LoVo (cell line): ENCODE results near the gene RHOH.
"Not testable (repeated sequence)": the region's sequence is repeated elsewhere in the genome, so short reads cannot be mapped to it uniquely, and the experiment has no call there.

Experiments
- DNase-seq: peaks from one replicate; pipeline ENCODE4 v3.0.0-alpha.2; 2016; ENCODE audit warnings: low spot score

The RHOH gene, protein sequence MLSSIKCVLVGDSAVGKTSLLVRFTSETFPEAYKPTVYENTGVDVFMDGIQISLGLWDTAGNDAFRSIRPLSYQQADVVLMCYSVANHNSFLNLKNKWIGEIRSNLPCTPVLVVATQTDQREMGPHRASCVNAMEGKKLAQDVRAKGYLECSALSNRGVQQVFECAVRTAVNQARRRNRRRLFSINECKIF

DNA sequence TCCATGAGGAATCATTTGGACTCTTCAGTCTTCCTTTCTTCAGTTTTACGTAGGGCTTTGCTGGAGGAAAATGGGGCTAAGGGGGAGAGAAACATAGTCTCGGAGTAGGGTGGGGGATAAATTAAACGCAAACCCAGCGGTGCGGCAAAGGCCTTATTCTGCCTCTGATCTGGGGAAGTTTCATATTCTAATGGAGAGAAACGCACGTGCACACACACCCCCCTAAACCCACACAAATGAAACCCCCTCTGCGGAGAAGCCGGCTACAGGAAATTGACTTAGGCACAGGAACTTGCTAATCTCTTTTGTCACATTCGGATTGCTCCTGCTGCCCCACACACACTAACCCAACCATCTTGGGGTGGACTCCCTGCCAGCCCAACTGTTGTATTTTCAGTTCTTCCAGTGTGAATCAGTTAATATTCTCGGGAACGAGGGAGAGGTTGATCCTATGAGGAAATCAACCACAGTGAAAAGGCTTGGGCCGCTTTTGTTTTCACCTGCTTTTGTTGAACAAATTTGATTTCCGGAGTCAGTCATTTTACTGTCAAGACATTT, at the start of gene RHOH:
Gene RHOH, plus strand, starts transcription at position 308 of the 558 bp plus-strand sequence. CDS start 46,356 bp downstream, outside the sequence.
- no peak for DNase-seq

GRCh38 chr4:40147490-40147889, 49.3 kb upstream of the RHOH start:
- DNase-seq: not testable (repeated sequence)

DNA sequence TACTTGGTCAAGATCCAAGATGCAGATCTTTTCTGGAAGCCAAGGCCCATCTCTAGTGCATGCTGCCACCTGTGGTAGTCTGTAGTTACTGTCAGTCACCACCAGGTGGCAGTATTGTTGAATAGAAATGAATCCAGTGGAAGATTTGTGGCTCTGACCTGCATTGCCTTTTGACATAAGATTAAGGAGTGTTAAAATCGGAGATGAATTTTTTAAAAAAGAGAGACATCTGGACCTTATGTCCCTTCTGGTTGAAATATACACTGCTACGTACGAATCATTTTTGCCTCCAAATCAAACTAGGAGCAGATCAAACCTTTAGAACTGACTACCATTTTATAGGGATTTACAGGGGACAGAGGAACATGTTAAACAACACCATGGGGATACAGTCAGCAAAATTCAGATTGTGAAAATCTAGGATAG, 46.9 kb upstream of the RHOH start:
- DNase-seq: peak; percentile 73

DNA sequence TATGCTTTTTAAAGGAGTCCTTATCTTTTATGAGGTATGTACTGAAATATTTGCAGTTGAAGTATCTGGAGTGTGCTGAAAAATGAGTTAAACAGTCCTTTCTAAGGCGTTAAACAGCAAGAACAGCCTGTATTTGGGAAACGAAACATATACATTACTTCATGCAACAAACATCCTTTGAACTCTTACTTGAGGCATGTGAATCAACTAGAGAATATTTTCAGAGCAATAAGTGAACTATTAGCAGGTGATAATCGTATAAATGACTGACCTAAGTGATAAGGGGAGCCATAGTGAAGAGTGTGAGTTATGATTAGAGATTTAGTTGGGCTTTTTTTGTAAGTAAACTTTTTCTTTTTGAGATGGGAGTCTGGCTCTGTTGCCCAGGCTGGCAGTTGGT, 45.9 kb upstream of the RHOH start:
- no peak for DNase-seq

DNA sequence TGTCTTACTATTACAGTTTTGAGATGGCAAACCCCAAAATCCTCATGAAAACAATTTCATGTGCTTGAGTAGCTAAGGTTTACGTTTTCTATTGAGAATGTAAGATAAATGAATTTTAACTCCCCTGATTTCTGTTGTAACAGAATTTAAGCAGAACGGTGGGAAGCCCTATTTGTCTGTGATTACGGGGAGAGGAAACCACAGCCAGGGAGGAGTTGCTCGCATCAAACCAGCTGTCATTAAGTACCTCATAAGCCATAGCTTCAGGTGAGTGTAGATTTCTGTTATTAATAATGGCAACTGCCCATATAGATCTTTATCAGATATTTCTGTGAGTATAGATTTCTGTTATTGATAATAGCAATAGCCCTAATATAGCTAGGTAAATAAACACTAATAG, 44.2 kb upstream of the RHOH start:
- DNase-seq: no peak

- no peak for DNase-seq
These were observed 39.4 kb upstream of the RHOH start for GRCh38 chr4:40157436-40157835.

- DNase-seq: no peak
These were observed 36.6 kb upstream of the RHOH start for GRCh38 chr4:40160258-40160657.

DNA sequence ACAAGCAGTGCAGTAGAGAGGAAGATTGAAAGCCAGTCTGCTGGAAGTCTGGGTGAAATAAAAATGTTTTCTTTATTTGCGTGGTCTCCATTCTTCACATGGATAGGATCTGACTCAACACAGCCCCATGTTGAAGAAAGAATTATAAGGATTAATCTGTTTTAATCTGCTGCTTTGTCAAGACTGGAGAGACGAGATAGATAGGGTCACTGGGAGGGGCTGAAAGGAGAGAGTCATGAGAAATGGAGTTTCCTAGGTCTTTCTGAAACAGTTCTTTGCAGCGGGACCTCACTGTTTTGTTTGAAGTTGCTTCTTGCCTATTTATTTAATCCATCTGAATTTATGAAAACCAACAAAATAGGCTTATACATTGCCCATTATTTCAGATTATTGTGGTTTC, 32.4 kb upstream of the RHOH start:
- DNase-seq: no peak

- no peak for DNase-seq
These were observed 30.9 kb upstream of the RHOH start for GRCh38 chr4:40165916-40166315.

DNA sequence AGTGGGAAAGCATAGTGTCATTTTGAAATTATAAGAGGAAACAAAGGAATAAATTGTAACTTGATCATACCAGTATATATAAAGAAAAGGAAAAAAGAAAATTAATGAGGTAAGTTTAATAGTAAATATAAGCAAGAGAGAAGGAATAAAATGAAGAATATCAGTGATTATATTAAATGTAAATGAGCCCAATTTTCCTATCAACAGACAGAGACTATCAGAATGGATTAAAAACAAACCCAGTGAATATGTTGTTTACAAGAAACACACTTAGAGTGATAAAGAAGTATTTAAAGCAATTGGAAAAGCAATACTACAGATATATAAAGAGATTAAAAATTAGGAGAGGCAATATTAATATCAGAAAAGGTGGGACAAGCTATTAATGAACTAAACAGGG, 28.8 kb upstream of the RHOH start:
- DNase-seq: no peak

- DNase-seq: no peak
These were observed 26.2 kb upstream of the RHOH start for GRCh38 chr4:40170588-40170987.

GRCh38 chr4:40173470-40173875, 23.4 kb upstream of the RHOH start:
- no peak for DNase-seq

DNA sequence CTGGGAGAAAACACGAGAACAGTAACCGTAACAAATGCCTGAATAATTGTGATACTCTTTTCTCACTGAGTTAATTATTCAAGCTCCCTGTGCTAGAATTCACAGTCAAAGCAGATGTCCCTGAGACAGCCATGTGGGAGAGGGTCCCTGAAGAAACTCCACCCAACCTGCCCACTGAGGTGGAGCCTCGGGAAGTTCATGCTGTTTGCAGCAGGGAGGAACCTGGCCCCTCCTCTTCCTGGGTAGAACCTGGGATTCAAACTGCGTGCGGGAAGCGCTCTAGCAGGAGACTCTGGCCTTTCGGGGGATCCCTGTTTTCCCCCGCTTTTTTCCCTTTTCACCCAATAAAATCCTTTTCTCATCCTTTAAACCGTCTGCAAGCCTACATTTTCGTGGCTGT, 20.2 kb upstream of the RHOH start:
- DNase-seq: no peak

GRCh38 chr4:40177591-40177990, 19.2 kb upstream of the RHOH start:
- DNase-seq: no peak

GRCh38 chr4:40178672-40179071, 18.2 kb upstream of the RHOH start:
- no peak for DNase-seq

DNA sequence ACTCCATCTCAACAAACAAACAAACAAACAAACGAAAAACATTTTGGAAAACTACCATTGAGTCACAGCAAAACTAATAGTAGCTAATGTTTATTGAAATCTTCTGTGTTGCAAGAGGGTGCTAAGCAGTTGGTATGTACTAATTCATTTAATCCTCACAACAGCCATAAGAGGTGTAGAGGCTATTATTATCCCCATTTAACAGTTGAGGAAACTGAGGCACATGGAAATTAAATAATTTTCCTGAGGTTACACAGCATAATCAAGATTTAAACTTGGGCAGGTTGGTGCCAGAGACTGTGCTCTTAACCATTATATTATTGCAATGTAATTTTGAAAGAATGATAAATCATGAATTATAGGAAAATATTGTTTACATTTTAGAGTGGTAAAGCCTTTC, 17.5 kb upstream of the RHOH start:
- no peak for DNase-seq

- DNase-seq: peak; percentile 3
These were observed 16.5 kb upstream of the RHOH start for GRCh38 chr4:40180356-40180755.

- no peak for DNase-seq
These were observed 14.8 kb upstream of the RHOH start for GRCh38 chr4:40182001-40182400.

DNA sequence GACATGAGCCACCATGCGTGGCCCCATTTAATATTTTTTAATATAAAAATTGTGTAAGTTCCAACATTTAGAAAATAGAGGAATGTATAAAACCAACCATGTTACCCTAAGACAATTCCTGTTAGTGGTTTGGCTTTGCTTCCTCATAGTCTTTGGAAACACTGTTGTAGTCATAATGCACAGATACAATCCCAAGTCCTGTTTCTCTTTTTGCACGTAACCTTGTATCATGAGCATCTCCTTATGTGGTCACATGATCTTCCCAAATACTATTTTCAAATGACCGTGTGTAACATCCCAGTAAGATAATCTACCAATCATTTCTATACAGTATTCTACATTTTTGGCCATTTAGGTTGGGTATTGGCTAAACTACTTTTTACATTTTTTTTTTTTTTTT, 13.9 kb upstream of the RHOH start:
- no peak for DNase-seq

- DNase-seq: no peak
These were observed 13.0 kb upstream of the RHOH start for GRCh38 chr4:40183615-40184411.

DNA sequence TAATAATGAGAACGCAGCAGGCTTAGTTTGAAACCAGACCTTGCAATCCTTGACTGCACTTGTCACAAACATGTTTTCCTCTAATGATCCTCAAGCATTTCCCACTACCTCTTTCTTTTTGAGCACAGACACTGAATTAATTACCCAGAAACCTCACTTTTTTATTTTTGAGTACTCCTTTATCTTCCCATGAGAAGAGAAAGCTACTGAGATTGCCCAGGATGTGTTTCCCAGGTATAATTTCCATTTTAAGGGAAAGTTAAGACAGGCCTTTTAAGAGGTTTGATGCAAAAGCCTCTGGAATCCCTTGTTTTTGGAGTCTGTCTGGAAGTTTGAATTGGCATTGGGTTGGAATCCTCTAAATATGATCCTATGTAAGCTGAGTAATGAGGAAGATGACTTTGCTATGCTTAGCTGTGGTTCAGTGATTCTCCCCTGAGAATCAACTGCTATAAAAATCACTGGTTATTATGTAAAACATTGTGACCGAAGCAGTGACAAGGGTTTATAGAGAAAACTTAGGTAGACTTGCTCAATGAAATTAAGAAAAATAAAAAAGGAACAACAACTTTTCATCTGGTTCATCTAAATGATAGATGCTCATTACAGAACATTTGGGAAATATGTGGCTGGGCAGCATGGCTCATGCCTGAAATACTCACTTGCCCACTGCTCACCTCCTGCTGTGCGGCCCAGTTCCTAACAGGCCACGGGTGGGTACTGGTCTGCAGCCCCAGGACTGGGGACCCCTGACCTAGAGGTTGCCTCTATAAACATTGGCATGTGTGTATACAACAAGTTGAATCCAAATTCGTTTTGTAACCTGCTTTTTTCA, 10.8 kb upstream of the RHOH start:
- no peak for DNase-seq

DNA sequence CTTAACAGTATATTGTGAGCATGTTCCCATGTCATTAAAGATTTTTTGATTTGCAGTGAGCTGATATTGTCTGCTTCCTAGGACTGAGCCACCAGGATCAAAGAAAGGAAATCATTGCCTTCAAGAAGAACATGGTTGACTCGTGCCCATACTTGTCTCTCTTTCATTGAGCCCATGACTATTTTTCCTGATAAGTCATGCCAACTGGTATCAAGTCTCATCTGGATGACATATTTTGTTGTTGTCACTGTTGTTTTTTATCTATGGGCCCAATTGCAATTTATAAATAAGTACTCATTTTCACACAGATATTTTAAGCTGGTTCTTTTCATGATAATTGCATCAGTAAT, 10.2 kb upstream of the RHOH start:
- no peak for DNase-seq
